HG02840 (cell line): ENCODE results near the gene CTNND2.

Experiments
- ATAC-seq: cut with Tn5 transposase; IDR thresholded peaks from one replicate; pipeline ENCODE4 v1.9.1; 2021; ENCODE audit warnings: mild to moderate bottlenecking, moderate library complexity, moderate number of reproducible peaks; ENCODE audit not compliant: unreplicated experiment, low FRiP score

Gene CTNND2

DNA sequence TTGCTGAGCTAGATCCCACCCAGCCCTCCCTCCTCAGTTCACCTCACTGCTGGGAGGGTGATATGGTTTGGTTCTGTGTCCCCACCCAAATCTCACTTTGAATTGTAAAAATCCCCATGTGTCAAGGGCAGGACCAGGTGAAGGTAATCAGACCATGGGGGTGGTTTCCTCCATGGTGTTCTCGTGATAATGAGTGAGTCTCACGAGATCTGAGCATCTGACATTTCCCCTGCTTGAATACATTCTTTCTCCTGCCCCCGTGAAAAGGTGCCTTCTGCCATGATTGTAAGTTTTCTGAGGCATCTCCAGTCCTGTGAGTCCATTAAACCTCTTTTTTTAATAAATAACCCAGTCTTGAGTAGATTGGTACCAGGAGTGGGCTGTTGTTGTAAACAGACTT is 673.4 kb downstream of the CTNND2 start:
- ATAC-seq: no peak

DNA sequence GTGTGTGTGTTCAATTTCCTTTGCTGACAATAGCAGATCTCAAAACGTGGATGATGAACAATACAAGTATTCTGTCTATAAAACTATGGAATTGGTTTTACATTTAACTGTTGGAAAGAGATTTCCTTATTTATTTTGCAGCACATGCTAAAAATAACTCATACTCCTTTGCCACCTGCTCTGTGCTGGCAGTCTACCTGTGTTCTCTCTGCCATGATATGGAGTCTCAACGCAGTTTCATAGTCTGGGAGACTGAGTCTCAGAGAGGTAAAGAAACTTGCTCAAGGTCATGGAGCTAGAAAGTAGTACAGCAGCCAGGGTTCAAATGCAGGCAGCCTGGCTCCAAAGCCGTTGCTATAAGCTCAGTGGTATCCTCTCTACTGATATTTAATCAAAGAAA is 677.2 kb downstream of the CTNND2 start:
- ATAC-seq: no peak

DNA sequence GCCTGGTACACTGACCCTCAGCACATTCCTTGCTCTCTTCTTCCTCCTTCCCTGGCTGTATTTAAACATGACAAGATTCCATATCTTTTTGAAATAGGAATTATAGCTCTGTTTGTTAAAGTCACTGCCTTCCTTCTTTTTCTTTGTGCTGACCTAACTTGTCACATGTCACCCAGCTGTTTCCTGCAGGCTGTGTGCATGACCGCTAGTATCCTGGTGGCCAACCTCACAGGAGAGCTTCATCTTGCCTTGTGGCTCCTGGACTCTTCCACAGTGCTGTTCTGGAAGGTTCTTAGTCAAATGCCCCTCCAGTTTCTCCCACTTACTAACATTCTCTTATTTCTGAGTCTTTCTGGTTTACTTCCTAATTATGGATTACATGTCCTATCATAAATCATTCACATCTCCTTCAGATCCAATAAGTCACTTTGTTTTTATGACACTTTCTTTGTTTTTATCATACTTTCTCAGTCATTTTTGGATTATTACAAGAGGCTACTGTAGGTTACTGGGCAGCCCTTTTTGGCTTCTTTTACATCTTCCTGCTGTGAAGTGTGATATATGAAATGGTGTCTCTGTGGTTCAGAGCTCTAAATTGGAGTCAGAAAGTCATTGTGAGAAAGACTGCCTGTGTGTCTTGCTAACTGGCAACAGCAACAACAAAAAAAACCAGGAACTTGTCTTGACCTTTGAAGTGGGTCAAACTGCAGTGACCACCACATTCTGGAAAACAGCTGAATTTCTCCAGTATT is 679.6 kb downstream of the CTNND2 start:
- no peak for ATAC-seq

DNA sequence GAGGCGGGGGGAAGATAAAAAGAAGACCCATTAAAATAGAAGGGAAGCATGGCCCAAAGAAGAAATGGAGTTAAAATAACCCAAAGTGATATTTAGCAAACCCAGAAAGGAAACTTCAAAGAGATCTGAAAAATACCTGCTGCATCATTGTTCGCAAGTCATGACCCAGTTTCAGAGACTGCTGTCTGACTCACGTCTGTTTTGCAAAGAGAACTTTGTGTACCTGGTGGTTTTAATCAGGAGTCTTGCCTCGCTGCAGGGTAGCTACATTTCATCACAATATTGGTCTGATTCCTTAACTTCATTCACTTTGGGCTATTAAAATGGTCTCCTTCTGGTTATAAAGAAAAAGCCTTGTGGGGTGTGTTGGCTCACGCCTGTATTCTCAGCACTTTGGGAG is 682.1 kb downstream of the CTNND2 start:
- no peak for ATAC-seq

DNA sequence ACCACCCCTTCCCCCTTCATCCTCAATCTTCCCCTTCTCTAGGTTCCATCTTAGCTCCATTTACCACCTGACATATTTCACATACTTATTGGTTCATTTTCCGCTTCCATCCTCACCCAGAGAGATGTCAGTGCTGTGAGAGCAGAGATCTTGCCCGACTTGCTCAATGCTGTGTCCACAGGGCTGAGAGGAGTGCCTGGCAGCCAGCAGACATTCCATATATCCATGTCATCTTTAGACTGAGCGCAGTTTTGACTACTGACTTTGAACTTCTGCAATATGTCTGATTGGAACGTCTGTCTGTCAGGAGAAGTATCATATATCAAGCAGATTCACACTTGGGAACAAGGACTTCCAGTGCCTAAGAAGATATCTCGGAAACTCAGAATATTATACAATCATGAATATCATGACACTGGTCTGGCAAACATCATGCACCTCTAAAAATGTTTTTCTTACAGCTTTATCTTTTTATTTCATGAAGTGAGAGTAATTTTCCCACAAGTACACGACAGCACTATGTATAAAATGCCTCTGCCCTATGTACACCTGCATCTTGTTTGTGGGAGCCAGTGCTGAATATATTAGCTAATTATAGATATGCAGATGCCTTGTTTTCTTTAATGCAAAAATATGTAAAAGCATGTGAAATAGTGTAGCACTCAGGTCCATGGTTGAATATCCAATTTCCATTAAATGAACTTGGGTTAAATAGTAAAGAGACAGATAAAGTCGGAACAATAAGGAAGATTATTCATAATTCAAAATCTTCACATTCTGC is 689.2 kb downstream of the CTNND2 start:
- ATAC-seq: no peak

DNA sequence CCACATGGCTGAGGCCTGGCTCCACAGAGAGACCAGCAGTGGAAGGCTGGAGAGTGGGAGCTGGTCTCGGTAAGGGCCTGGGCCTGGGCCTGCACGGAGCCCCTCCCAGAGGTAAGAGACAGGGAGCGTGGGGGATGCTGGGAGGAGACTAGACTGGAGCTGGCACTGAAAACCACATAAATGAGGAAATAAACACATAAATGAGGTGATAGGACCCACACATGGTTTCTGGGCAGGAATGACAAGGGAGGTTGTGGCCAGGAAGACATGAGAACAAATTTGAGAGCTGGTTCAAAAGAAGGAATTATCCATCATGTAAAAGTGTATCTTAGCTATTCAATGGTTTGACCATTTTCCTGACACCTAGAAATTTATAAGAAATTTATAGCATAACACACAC is 691.5 kb downstream of the CTNND2 start:
- no peak for ATAC-seq

DNA sequence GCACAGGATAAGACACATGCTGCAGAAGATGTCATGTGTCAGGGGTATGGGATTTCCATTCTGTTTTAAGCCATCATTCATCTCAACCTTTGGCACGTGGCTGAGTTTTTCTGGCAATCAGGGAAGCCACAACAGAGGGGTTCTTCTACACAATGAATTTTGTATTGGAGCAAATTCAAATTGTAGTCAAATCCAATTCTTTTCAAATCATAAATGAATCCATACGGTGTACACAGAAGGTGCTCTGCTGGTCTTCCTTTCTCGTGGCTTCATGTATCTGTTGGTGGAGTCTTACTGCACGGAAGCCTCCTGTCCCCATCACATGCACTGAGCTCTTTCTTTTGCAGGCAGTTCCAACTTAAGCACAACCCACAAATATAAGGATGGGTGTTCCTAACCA is 706.5 kb downstream of the CTNND2 start:
- no peak for ATAC-seq

DNA sequence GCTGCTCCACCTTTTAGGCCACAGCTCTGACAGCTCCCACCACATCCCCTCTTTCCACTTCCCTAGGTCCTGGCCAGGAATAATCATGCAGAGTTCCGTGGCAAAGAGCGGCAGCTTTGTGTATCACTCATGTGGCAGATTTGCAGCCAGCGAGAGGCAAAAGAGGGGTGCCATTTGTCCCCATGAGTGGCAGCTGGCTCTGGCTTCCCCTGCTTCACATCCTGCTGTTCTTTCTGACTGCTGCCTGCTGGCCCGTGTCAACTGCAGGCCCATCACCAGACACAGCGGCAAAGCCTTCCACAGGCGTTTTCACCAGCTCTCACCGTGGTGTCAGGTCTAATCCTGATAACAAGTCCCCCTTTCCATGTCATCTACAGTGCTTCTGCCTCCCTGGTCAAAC is 712.6 kb downstream of the CTNND2 start:
- no peak for ATAC-seq

DNA sequence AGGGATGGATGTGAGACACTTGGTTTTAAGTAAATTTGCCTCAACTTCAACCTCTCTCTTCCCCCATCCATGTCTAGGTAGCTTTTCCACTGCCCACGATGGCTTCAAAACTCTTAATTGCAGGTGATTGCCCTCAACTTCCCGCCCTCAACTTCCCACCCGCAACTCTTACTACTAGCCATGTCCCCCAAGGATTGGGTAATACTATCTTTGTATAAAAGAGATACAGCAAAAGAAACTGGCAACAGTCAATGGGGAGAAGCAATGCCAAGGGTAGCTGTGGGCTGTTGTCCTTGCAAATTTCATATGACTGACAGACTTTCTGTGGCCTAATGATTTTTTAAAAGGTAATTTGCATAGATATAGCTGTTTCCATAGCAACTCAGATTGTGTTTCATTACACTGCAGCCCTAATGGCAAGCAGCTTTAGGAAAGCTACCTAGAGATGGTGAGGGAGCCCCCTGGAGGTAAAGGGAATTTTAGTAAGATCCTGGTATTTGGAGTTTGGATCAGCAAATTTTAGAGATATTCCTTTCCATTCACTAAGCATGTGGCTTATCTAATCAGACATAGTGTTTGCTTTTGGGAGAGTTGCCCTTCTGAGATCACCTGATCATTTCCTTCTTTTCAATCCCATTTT is 721.7 kb downstream of the CTNND2 start:
- no peak for ATAC-seq

DNA sequence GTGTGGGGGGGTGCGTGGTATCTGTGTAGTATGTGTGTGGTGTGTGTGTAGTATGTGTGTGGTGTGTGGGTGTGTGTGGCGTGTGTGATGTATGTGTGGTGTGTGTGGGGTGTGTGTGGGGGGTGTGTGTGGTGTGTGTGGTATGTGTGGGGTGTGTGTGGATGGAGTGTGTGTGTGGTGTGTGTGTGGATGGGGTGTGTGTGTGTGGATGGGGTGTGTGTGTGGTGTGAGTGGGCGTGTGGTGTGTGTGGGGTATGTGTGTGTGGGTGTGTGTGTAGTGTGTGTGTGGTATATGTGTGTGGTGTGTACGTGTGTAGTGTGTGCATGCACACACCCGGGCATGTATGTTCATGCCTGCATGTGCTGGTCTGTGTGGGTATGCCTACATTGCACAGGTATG is 722.3 kb downstream of the CTNND2 start:
- ATAC-seq: no peak

DNA sequence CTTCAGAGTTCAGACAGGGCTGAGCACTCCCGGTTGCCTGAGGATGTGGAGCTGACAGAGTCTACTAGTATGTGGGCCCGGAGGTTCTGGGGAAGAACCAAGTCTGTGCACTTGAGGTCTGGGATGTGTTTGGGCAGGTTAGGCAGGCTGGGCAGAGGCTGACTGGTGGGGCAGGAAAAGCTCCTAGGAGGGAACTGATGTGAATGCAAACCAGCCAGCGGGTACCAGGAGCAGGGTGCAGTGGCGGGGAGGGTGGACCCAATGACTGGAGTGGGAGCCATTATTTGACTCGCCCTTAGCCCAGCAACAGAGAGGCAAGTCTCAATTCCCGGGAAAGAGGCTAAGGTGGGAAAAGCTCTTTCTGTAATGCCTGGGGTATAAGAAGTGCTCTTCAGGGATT is 723.4 kb downstream of the CTNND2 start:
- no peak for ATAC-seq

DNA sequence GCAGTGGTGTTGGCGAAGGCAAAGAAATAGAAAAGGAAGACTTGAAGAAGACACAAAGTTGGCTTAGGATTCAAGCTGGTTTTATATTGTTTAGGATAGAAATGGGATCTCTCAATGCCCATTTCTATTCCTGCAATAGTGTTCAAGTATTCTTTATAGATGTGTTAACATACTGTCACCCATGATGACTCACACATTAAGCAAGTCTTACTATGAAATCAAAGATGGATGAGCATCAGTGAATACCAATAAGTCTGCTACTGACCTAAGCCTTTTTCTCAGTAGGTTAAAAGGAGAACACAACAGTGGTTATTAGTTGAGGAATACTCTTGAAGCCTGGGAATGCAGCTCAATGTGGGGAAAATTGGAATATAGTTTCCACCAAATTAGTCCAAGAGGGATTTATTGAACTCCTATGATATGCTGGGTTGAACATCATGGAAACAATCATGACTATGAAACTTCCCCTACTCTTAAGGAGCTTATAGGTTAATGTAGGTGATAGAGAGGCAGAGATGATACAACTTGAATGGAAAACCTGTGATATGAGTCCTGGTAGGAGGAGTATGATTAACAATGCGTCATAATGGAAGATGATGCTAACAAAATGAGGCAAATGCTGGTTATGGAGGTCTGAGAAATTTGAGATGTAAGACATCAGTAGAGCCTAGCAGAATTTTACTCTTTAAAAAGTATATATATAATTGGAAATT is 726.1 kb downstream of the CTNND2 start:
- ATAC-seq: no peak

DNA sequence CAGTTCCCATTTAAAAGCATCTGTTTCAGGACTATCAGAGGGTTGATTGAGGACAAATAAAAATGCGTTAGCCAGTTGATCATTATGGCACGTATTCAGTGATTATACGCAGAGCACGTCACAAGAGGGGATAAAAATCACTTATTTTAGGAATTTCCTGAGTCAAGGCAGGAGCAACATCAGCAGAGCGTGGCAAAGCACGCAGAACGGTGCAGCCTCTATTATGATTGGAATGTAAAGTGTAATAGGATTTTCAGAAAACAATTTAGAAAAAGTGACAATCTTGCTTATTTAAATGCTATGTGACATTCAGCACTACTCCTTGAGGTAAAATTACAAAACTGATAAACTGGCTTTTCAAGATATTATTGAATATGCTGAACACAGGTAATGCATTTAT is 729.7 kb downstream of the CTNND2 start:
- ATAC-seq: no peak

DNA sequence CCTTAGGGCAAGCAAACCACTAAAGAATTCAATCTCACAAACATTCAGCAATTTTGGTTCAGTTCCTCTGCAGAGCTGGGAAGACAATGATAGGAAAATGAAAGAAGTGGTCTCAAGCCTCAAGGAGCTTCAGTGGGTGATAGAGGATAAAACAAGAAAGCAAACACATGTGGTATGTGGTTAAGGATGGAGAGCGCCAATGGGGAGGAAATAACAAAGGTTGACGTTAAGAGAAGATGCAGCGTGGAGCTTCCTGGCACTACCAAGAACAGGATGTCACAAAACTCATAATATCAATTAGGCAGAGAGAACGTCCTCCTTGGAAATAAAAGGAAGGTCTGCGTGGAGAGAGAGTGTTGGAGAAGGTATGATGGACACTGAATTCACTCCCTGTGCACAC is 731.8 kb downstream of the CTNND2 start:
- ATAC-seq: no peak

DNA sequence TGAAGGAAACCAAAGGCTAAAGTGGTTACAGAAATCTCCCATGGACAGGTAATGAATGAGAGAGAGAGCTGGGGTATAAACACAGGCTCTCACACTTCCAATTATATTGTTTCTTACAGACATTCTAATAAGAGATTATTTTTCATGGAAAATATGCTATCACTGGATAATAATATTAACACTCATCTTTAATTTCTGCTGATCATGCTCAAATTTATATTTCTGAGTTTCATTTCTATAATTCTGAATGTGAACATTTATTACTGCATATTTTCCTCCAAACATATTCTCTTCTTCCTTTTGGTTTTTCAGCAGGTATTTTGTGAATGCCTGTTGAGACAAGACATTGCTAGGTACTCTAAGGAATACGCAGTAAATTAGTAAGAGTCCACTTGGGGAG is 733.0 kb downstream of the CTNND2 start:
- ATAC-seq: no peak

DNA sequence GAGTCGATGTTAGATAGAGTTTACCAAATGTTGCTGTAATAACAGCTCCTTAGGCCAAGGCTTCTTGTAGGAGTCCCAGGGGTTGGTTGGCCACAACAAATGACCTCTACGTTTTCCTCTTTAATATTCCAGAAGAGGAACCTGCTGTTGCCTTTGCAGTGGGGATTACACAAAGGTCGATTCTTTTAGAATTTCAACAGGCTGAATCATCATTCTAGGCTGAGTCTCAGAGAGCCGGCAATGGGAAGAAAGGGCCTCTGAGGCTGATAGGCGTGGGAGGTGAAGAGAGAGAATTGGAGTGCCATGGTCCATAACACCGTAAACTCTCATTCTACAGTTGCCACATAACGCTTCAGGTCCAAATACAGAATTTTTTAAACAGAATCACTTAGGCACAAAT is 737.3 kb downstream of the CTNND2 start:
- ATAC-seq: no peak

DNA sequence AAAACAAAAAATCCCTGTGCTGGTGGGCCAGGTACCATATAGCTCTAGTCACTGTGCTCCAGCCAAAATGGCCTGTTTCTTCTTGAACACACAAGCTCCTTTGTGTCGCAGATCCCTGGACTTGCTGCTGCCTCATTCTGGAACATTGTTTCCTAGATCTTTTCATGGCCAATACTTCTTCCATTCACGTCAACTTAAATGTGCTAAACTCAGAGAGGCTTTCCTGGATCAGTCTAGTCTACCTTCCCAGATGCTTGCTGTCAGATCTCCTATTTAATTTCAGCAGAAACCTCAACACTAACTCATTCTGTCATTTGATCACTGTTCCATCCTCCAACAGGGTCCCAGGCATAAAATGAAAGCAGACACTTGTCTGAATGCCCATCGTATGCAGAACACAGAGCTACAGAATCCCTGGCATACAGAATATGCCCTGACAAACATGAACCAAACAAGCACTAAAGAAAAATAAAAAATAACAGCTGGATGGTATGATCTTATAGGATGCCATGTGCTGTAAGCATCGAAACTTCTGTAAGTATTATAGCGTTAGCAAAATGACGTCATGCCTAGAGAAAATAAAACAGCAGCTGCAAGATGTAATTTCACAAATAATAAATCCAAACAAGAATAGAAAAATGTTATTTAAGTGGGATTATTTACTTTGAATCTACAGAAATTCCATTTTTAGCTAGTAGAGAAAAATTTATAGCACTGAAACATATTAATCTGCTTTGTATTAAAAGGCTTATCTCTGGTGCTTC is 739.5 kb downstream of the CTNND2 start:
- ATAC-seq: no peak

DNA sequence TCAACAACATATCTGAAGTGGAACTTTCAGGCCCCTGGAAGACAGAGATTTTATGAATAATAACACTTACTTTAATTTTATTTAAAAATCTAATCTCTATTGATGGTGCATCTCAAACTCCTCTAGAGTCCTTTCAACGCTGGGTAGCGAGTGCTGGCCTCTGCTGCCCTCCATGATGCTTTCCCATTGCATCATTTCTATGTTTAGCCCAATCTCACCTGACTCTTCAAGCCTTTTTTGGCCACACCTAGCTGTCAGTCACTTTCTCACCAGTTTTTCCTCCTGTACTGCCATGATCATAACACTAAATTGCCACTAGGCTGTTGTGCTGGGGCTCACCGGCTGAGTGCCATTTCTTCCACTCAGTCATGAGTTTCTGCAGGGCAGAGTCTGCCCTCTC is 747.1 kb downstream of the CTNND2 start:
- no peak for ATAC-seq

DNA sequence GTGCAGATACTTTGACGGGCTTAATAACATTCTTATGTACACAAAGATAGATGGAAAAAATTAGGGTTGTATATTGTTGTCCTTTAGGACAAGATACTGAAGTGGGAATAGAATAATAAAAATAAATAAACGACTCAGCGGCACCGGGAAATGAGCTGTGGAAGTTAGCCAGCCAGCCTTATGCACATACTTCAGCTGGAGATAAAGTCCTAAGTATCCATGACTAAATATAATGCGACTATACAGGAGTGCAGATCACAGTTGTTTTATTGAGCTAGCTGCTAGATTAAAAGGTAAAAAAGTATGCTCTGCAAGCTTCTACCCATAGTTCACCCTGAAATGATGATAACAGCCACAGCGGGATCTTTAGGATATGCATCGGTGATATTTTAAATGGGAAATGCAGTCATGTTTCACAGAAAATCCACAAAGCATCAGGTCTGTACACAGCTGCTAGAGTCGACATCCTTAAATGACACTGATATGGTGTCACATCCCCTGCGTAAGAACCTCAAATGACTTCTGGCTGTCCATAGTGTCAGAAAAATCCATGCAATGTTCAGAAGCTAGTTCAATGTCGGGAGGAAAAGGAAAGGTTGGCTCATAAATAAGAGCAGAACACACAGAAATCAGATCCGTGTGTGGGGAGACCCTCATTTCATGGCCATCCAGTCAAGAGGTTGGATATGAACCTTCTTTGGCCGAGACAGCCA is 750.4 kb downstream of the CTNND2 start:
- ATAC-seq: no peak

DNA sequence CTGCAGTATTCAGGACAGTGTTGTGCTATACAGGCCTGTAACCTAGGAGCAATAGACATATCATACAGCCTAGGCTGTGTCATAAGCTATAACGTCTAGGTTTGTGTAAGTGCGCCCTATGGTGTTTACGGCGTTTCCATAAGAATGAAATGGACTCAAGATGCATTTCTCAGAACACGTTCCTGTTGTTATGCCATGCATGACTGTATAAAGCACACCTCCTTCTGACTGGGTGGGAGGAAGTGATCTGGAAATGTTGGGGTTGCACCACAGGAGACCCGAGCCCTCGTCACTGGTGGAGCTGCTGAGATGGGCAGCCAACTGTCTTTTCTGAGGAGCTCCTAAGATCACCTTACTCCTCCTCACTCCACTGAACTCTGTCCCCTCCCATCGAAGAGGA is 751.9 kb downstream of the CTNND2 start:
- no peak for ATAC-seq
